CD4-positive, alpha-beta T cell (primary cell): ENCODE results near the gene DTWD1. TPM values are rescaled to one million over a fixed set of nuclear protein-coding genes. Genes with fewer than 3 reads are reported as not detected.
A peak's percentile ranks its signal among the peaks of the same experiment; 100 is the strongest.

Source experiments
- ATAC-seq: fragments of 200-7000 bp; cut with Tn5 transposase; one replicate; pipeline ENCODE4 v1.10.0; 2022; ENCODE audit warnings: mild to moderate bottlenecking; ENCODE audit not compliant: poor library complexity
- CTCF ChIA-PET: fragments of 350-600 bp; sonication (Branson Sonifier 250); formaldehyde crosslinking; loops from one replicate; lab custom pipeline; 2021; ENCODE audit warnings: antibody characterized with exemption, inconsistent platforms; lab: Charles Lee
- POLR2A ChIA-PET: fragments of 350-600 bp; sonication (Branson Sonifier 250); formaldehyde crosslinking; loops from one replicate; lab custom pipeline; 2021; ENCODE audit warnings: antibody characterized with exemption, inconsistent platforms; lab: Charles Lee
- DNase-seq, 14 experiments: peaks; one replicate each; pipeline ENCODE4 v3.0.0-alpha.2; 2013 to 2020; ENCODE audit warnings: mixed read lengths in 2 of 14
- H3K27ac ChIP-seq, 2 donors: one replicate each; pipeline versions ENCODE4 v1.5.1 to v1.7.0; 2013; ENCODE audit warnings: low read length in 2 of 2, low read depth in 1 of 2, mild to moderate bottlenecking in 1 of 2
- H3K27me3 ChIP-seq, 2 experiments: 1 replicate in 1 of 2; 2 replicates in 1 of 2; pipeline versions ENCODE4 v1.6.1 to v1.7.0; 2013; ENCODE audit warnings: low read length in 2 of 2, control low read depth in 1 of 2, mild to moderate bottlenecking in 1 of 2, moderate library complexity in 1 of 2; ENCODE audit not compliant: insufficient read depth in 2 of 2, control insufficient read depth in 1 of 2
- H3K36me3 ChIP-seq: one replicate; pipeline ENCODE4 v1.6.1; 2013; ENCODE audit warnings: low read length, control low read depth; ENCODE audit not compliant: insufficient read depth
- H3K4me1 ChIP-seq: one replicate; pipeline ENCODE4 v1.6.1; 2013; ENCODE audit warnings: low read length, control low read depth; ENCODE audit not compliant: insufficient read depth
- H3K4me3 ChIP-seq: one replicate; pipeline ENCODE4 v1.5.1; 2013; ENCODE audit warnings: mild to moderate bottlenecking, low read length, moderate library complexity
- H3K9me3 ChIP-seq, 2 experiments: 1 replicate in 1 of 2; 2 replicates in 1 of 2; pipeline versions ENCODE4 v1.6.1 to v1.7.0; 2013; ENCODE audit warnings: low read length in 2 of 2, mild to moderate bottlenecking in 2 of 2, control low read depth in 1 of 2, moderate library complexity in 1 of 2; ENCODE audit not compliant: control insufficient read depth in 1 of 2, insufficient read depth in 1 of 2
- H3K27ac Mint-ChIP-seq: one replicate; pipeline ENCODE4 v1.8.0; 2020; ENCODE audit warnings: mixed read lengths
- H3K27me3 Mint-ChIP-seq: one replicate; pipeline ENCODE4 v1.8.0; 2021; ENCODE audit warnings: mixed read lengths
- H3K36me3 Mint-ChIP-seq: one replicate; pipeline ENCODE4 v1.8.0; 2021; ENCODE audit warnings: low read depth, mixed read lengths
- H3K4me1 Mint-ChIP-seq: one replicate; pipeline ENCODE4 v1.8.0; 2021; ENCODE audit warnings: low read depth, mixed read lengths
- H3K4me3 Mint-ChIP-seq: one replicate; pipeline ENCODE4 v1.8.0; 2020; ENCODE audit warnings: mild to moderate bottlenecking, mixed read lengths
- H3K9me3 Mint-ChIP-seq: one replicate; pipeline ENCODE4 v1.8.0; 2020; ENCODE audit warnings: mixed read lengths
- intact Hi-C, 2 experiments: fragments of 100-400 bp; cut with DNase I in 1 of 2; cut with micrococcal nuclease in 1 of 2; formaldehyde crosslinking; loops; one replicate each; pipeline versions ENCODE4 v1.15.1 to v1.9.0; 2023 to 2025; cut with DNase I, micrococcal nuclease
- total RNA-seq, 174 experiments: library from RNA in 2 of 174; stranded (reverse) in 2 of 174; gene quantifications; one replicate each; pipeline ENCODE4 v1.2.3 and lab custom pipeline; 2021 to 2026
- TF ChIP-seq, protein P1 (sequence below): fragments of 200-600 bp; IDR thresholded peaks from one replicate; pipeline ENCODE4 v1.8.0; 2022; ENCODE audit warnings: antibody characterized with exemption, mild to moderate bottlenecking

DTWD1 gene
- total RNA-seq, 2 experiments from 2014 or later: 10.1 to 10.2 TPM

DNA sequence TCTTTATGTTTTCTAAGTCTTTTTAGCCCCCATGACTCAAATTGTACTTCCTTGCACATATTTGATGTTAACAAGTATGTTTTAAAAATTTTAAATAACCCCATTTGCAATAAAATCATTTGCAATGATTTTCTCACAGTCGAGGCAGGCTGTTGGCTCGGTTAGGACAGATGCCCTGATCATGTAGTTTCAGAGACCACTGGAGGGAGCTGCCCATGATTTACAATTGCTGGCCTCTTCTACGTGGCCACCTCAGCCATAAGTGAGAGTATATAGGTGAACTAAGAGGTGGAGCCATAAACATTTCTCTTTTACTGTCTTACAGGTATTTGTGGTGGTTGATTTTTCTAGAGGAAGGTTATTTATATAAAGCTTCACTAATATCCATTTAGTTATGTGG is 1.7 kb downstream of the DTWD1 start:
- H3K9me3 Mint-ChIP-seq: no peaks in the 10 kb centered on the region
- H3K36me3 Mint-ChIP-seq: peaks cover 59% of the 10 kb centered on the region
- ATAC-seq (no peak), DNase-seq (no peak)
- CTCF ChIA-PET: interaction anchor here (1.0 kb wide), 1 partner anchor 761 kb away, joined by 4 read pairs; no protein-coding TSS in a partner anchor
- H3K4me3 ChIP-seq: no peak overlapping the region
- H3K27ac Mint-ChIP-seq: peak overlapping the region; percentile 97
- no peaks in the 10 kb centered on the region for H3K27me3 Mint-ChIP-seq
- H3K4me1 Mint-ChIP-seq: peaks cover 54% of the 10 kb centered on the region
- H3K4me3 Mint-ChIP-seq: peak overlapping the region; percentile 73
- peaks cover 9% of the 10 kb centered on the region for H3K36me3 ChIP-seq
- peaks cover 0 to 4% of the 10 kb centered on the region in 2 experiments for H3K9me3 ChIP-seq
- H3K27ac ChIP-seq: no peak overlapping the region
- H3K4me1 ChIP-seq: peaks cover 9% of the 10 kb centered on the region
- intact Hi-C loops: loop anchor here (2.0 to 10.0 kb wide), 7 partner anchors 450 to 1282 kb away; partner anchors contain the start of genes AP4E1 (in 1 of the 2), EID1 (in 1 of the 2), GALK2 (in 1 of the 2) and SPPL2A (in 1 of the 2)
- no peaks in the 10 kb centered on the region for H3K27me3 ChIP-seq
- TF ChIP-seq, protein P1, sequence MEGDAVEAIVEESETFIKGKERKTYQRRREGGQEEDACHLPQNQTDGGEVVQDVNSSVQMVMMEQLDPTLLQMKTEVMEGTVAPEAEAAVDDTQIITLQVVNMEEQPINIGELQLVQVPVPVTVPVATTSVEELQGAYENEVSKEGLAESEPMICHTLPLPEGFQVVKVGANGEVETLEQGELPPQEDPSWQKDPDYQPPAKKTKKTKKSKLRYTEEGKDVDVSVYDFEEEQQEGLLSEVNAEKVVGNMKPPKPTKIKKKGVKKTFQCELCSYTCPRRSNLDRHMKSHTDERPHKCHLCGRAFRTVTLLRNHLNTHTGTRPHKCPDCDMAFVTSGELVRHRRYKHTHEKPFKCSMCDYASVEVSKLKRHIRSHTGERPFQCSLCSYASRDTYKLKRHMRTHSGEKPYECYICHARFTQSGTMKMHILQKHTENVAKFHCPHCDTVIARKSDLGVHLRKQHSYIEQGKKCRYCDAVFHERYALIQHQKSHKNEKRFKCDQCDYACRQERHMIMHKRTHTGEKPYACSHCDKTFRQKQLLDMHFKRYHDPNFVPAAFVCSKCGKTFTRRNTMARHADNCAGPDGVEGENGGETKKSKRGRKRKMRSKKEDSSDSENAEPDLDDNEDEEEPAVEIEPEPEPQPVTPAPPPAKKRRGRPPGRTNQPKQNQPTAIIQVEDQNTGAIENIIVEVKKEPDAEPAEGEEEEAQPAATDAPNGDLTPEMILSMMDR: no peak
- POLR2A ChIA-PET: interaction anchor here (0.5 to 1.1 kb wide), 2 partner anchors 172 to 467 kb away, joined by 3 to 6 read pairs; partner anchors contain the start of gene COPS2

DNA sequence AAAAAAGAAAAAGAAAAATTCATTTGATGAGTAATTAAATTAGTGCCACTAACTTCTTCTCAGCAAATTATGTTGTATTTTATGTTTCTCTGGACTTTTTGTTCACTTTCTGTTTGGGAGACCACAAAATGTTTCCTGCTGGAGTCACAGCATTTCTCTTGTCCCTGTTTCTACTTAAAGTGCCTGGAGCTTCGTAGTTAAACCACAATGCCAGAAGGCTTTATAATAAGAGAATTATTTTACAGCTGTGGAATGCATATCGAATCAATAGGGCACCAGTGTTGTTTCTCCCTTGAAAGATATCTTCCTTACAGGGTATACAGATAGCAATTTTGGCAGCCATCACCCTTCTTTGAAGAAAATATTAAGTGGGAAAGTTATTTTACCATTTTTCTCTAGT is 3.2 kb downstream of the DTWD1 start:
- intact Hi-C loops: loop anchor here (5.0 to 10.0 kb wide), 6 partner anchors 452 to 1281 kb away; partner anchors contain the start of genes AP4E1 (in 1 of the 2), EID1 (in 1 of the 2), GALK2 (in 1 of the 2) and SPPL2A (in 1 of the 2)
- ChIA-PET POLR2A (interaction anchor here (0.6 kb wide), 1 partner anchor 731 kb away, joined by 3 read pairs; the partner anchor contains the start of gene GABPB1), CTCF (no interaction called here)
- Histone ChIP-seq H3K36me3 (peaks cover 9% of the 10 kb centered on the region), H3K9me3 (peaks cover 0 to 4% of the 10 kb centered on the region in 2 experiments), H3K27ac (no peak overlapping the region), H3K4me1 (peaks cover 9% of the 10 kb centered on the region), H3K4me3 (no peak overlapping the region), H3K27me3 (no peaks in the 10 kb centered on the region)
- Mint-ChIP-seq H3K4me3 (peak overlapping the region; percentile 30), H3K36me3 (peaks cover 62% of the 10 kb centered on the region), H3K27me3 (no peaks in the 10 kb centered on the region), H3K4me1 (peaks cover 50% of the 10 kb centered on the region), H3K27ac (no peak overlapping the region), H3K9me3 (no peaks in the 10 kb centered on the region)
- TF ChIP-seq, protein P1: no peak
- peak in 1 of 14 experiments; percentile 2 for DNase-seq
- no peak for ATAC-seq

DNA sequence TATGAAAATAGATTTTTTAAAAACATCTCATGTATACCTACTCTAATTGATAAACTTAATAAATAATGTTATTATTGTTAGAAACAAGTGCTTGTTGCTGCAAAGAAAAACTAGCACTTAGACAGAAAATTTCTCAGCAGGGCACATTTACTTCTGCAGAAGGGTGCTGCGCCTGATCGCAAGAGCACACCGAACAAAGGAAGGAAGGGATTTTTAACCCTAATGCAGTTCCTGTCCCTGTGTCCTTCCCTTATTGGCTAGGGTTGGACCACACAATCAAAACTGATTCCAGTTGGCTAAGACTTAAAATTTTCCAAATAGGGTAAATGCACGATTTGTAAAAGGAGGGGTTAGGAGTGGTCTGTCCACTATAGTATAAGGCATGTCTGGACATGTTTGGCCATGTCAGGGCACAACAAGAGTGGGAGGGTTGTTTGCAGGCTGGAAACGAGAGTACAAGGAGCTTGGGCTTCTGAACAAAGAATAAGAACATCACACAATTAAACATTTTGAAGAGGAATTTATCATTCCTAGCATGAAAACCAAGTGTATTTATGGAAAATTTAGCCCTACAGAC is 4.7 kb downstream of the DTWD1 start:
- no peaks in the 10 kb centered on the region for H3K9me3 Mint-ChIP-seq
- TF ChIP-seq, protein P1: no peak
- DNase-seq (no peak), ATAC-seq (no peak)
- peaks cover 9% of the 10 kb centered on the region for H3K4me1 ChIP-seq
- POLR2A ChIA-PET: interaction anchor here (0.7 kb wide), 1 partner anchor 21 kb away, joined by 3 read pairs; no protein-coding TSS in a partner anchor
- H3K36me3 Mint-ChIP-seq: peaks cover 68% of the 10 kb centered on the region
- CTCF ChIA-PET: no interaction called here
- no peak overlapping the region for H3K27ac ChIP-seq
- H3K27me3 ChIP-seq: no peaks in the 10 kb centered on the region
- H3K4me1 Mint-ChIP-seq: peaks cover 35% of the 10 kb centered on the region
- H3K4me3 ChIP-seq: no peak overlapping the region
- intact Hi-C loops: loop anchor here in 1 of 2 experiments (10.0 kb wide), 1 partner anchor 1279 kb away; the partner anchor contains the start of gene AP4E1
- no peak overlapping the region for H3K4me3 Mint-ChIP-seq
- H3K27me3 Mint-ChIP-seq: no peaks in the 10 kb centered on the region
- H3K27ac Mint-ChIP-seq: no peak overlapping the region
- H3K9me3 ChIP-seq: peaks cover 0 to 4% of the 10 kb centered on the region in 2 experiments
- H3K36me3 ChIP-seq: peaks cover 9% of the 10 kb centered on the region
